Esophagus squamous epithelium (tissue), 5 donors: ENCODE results near the gene KCNQ1. TPM values are rescaled to one million over a fixed set of nuclear protein-coding genes. Genes with fewer than 3 reads are reported as not detected.

Source experiments
- DNase-seq: peaks from one replicate; lab custom pipeline; 2025; lab: John Stamatoyannopoulos, UW
- H3K27ac ChIP-seq, 4 donors: fragments of 200-600 bp; sonication (generic); one replicate each; pipeline ENCODE4 v1.5.1; 2016 to 2019; ENCODE audit warnings: mild to moderate bottlenecking in 1 of 4
- H3K27me3 ChIP-seq, 4 donors: fragments of 200-600 bp; sonication (generic); 1 replicate in 3 of 4; 2 replicates in 1 of 4; pipeline versions ENCODE4 v1.5.1 to v1.6.0; 2017 to 2021; ENCODE audit warnings: antibody characterized with exemption in 1 of 4
- H3K36me3 ChIP-seq, 3 donors: fragments of 200-600 bp; sonication (generic); one replicate each; pipeline ENCODE4 v1.5.1; 2016 to 2019
- H3K4me1 ChIP-seq, 3 donors: fragments of 200-600 bp; sonication (generic); one replicate each; pipeline ENCODE4 v1.5.1; 2017 to 2019
- H3K4me3 ChIP-seq, 4 donors: fragments of 200-600 bp; sonication (generic); 1 replicate in 3 of 4; 2 replicates in 1 of 4; pipeline ENCODE4 v1.5.1; 2016 to 2019; ENCODE audit warnings: mild to moderate bottlenecking in 2 of 4, moderate library complexity in 1 of 4
- H3K9me3 ChIP-seq, 3 donors: fragments of 200-600 bp; sonication (generic); one replicate each; pipeline ENCODE4 v1.5.1; 2016 to 2019
- CTCF ChIP-seq, 6 experiments: fragments of 450-650 bp in 4 of 6; fragments of 200-600 bp in 2 of 6; sonication (generic) in 2 of 6; IDR thresholded peaks; one replicate each; pipeline ENCODE4 v1.5.1; 2016 to 2019; ENCODE audit warnings: antibody characterized with exemption in 6 of 6, mild to moderate bottlenecking in 4 of 6, moderate library complexity in 4 of 6
- POLR2A ChIP-seq, 4 donors: fragments of 450-650 bp; IDR thresholded peaks; one replicate each; pipeline ENCODE4 v1.6.1; 2017; ENCODE audit warnings: antibody characterized with exemption in 4 of 4, mild to moderate bottlenecking in 4 of 4, moderate library complexity in 3 of 4
- WGBS, 2 donors: methylation state at CpG; one replicate each; pipeline ENCODE4 v1.1.5; 2018; 5-methylcytosine and 5-hydroxymethylcytosine counted together
- intact Hi-C: fragments of 100-400 bp; cut with DNase I; formaldehyde crosslinking; loops from one replicate; pipeline ENCODE4 v1.15.0; 2022
- total RNA-seq, 4 donors: library from RNA; depleted of rRNA; stranded (reverse); fragments of >200 nt; gene quantifications; one replicate each; pipeline ENCODE4 v1.1.0, GENCODE V29; 2016
- donor health status: DM: yes; HTN: yes; CAD: no.

KCNQ1 gene
- total RNA-seq, 4 donors from 2014 or later = 0.61 to 3.1 (median 0.72) TPM

- Histone ChIP-seq H3K4me3 (no peak overlapping the region), H3K9me3 (no peaks in the 10 kb centered on the region), H3K4me1 (peaks cover 0 to 5% (median 0%) of the 10 kb centered on the region in 3 donors), H3K36me3 (no peaks in the 10 kb centered on the region), H3K27me3 (peaks cover 0 to 5% (median 0%) of the 10 kb centered on the region in 4 donors), H3K27ac (no peak overlapping the region)
- intact Hi-C loops = no loop called here
- WGBS, 2 donors = no CpG with 5 or more reads among the region's 13 CpGs
- no peak for DNase-seq
- TF ChIP-seq POLR2A (IDR thresholded peaks at IDR 0.05) = no peak
- no peak for TF ChIP-seq CTCF (IDR thresholded peaks at IDR 0.05)
Measured at GRCh38 chr11:2517016-2517385, 72.2 kb downstream of the KCNQ1 start.

GRCh38 chr11:2517386-2518064, 72.7 kb downstream of the KCNQ1 start:
- Histone ChIP-seq H3K27me3 (peaks cover 0 to 5% (median 0%) of the 10 kb centered on the region in 4 donors), H3K36me3 (no peaks in the 10 kb centered on the region), H3K27ac (no peak overlapping the region), H3K4me1 (no peaks in the 10 kb centered on the region), H3K4me3 (no peak overlapping the region), H3K9me3 (no peaks in the 10 kb centered on the region)
- intact Hi-C loops = no loop called here
- WGBS, 2 donors = 70 to 80% methylated on average over 10 to 12 of the region's 26 CpGs
- DNase-seq = no peak
- TF ChIP-seq CTCF (IDR thresholded peaks at IDR 0.05) (no peak), POLR2A (IDR thresholded peaks at IDR 0.05) (no peak)

- intact Hi-C loops = no loop called here
- Histone ChIP-seq H3K4me1 (no peaks in the 10 kb centered on the region), H3K4me3 (no peak overlapping the region), H3K36me3 (no peaks in the 10 kb centered on the region), H3K27ac (no peak overlapping the region), H3K9me3 (no peaks in the 10 kb centered on the region), H3K27me3 (peaks cover 0 to 5% (median 0%) of the 10 kb centered on the region in 4 donors)
- TF ChIP-seq POLR2A (IDR thresholded peaks at IDR 0.05) = no peak
- TF ChIP-seq CTCF (IDR thresholded peaks at IDR 0.05) = no peak
- WGBS, 2 donors = 87 to 88% methylated on average over 5 to 12 of the region's 24 CpGs
- no peak for DNase-seq
Measured at GRCh38 chr11:2518111-2518982, 73.5 kb downstream of the KCNQ1 start.

GRCh38 chr11:2518983-2519340, 74.2 kb downstream of the KCNQ1 start:
- no peaks in the 10 kb centered on the region for H3K9me3 ChIP-seq
- H3K4me1 ChIP-seq = no peaks in the 10 kb centered on the region
- intact Hi-C loops = no loop called here
- TF ChIP-seq POLR2A (IDR thresholded peaks at IDR 0.05) = no peak
- TF ChIP-seq CTCF (IDR thresholded peaks at IDR 0.05) = no peak
- no peaks in the 10 kb centered on the region for H3K36me3 ChIP-seq
- H3K27me3 ChIP-seq = peaks cover 0 to 5% (median 0%) of the 10 kb centered on the region in 4 donors
- no peak for DNase-seq
- WGBS, 2 donors = no CpG with 5 or more reads among the region's 8 CpGs
- no peak overlapping the region for H3K27ac ChIP-seq
- H3K4me3 ChIP-seq = no peak overlapping the region

GRCh38 chr11:2519517-2519861, 74.7 kb downstream of the KCNQ1 start:
- Histone ChIP-seq H3K36me3 (no peaks in the 10 kb centered on the region), H3K4me1 (peaks cover 0 to 3% (median 0%) of the 10 kb centered on the region in 3 donors), H3K4me3 (no peak overlapping the region), H3K27me3 (peaks cover 0 to 5% (median 0%) of the 10 kb centered on the region in 4 donors), H3K9me3 (no peaks in the 10 kb centered on the region), H3K27ac (no peak overlapping the region)
- DNase-seq = no peak
- WGBS, 2 donors = 91 to 95% methylated on average over 2 of the region's 2 CpGs
- intact Hi-C loops = no loop called here
- TF ChIP-seq POLR2A (IDR thresholded peaks at IDR 0.05) = no peak
- TF ChIP-seq CTCF (IDR thresholded peaks at IDR 0.05) = no peak
